Neural progenitor cell (in vitro differentiated cells): ENCODE measurements around the gene GDI1.

Source experiments
- CTCF ChIP-seq: fragments of 200-600 bp; sonication (generic); IDR thresholded peaks from 2 replicates; pipeline ENCODE4 v1.5.1; 2017; ENCODE audit warnings: antibody characterized with exemption, mild to moderate bottlenecking
- EZH2 ChIP-seq: fragments of 200-600 bp; sonication (generic); IDR thresholded peaks from 2 replicates; pipeline ENCODE4 v1.6.1; 2017; ENCODE audit warnings: antibody characterized with exemption, mild to moderate bottlenecking, moderate library complexity

DNA sequence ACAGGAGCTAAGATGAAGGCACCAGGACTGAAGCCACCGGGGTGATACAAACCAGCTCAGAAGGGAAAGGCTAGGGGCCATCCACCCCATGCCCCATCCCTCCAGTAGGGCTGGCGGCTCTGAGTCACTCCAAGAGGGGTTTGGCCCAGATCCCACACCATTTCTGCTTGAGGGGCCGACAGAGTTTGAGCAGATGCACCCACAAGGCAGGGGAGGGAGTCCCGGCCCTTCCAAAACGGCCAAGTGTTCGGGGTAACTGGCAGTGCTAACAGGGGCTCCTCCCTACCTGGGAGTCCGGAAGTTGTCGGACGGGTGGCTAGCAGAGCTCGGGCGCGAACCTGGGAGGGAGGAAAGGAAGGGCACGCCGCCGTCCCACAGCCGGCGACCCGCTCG is 53.1 kb downstream of the GDI1 start:
- TF ChIP-seq CTCF (no peak), EZH2 (no peak)
